Astrocyte (in vitro differentiated cells and primary cell): ENCODE measurements around the gene C18orf32.

ENCODE experiments used
- CTCF ChIP-seq: IDR thresholded peaks from 2 replicates; pipeline ENCODE4 v1.5.1; 2011; ENCODE audit warnings: low read depth, mild to moderate bottlenecking, inconsistent platforms, low read length, moderate library complexity; ENCODE audit not compliant: insufficient read depth
- EZH2 ChIP-seq: IDR thresholded peaks from 2 replicates; pipeline ENCODE4 v1.6.1; 2012; ENCODE audit warnings: mild to moderate bottlenecking, low read length, inconsistent platforms; ENCODE audit not compliant: insufficient read depth

- TF ChIP-seq CTCF, result no peak
- TF ChIP-seq EZH2, result no peak
Observed at GRCh38 chr18:49524349-49524748, 37.3 kb upstream of the C18orf32 start.
